NCI-H1694 (cell line): ENCODE results near the gene PROM1.

Source experiments
- DNase-seq: peaks from one replicate; lab custom pipeline; 2025; lab: John Stamatoyannopoulos, UW

PROM1 gene

GRCh38 chr4:16027114-16027513 is 56.7 kb downstream of the PROM1 start:
- DNase-seq, result no peak

- DNase-seq, result peak; percentile 26
These were observed 57.6 kb downstream of the PROM1 start for GRCh38 chr4:16026160-16026761.

- no peak for DNase-seq
These were observed 58.6 kb downstream of the PROM1 start for GRCh38 chr4:16025268-16025667.

- DNase-seq, result no peak
These were observed 59.9 kb downstream of the PROM1 start for GRCh38 chr4:16023776-16024408.

- no peak for DNase-seq
These were observed 61.8 kb downstream of the PROM1 start for GRCh38 chr4:16021804-16022560.

- DNase-seq, result no peak
These were observed 64.2 kb downstream of the PROM1 start for GRCh38 chr4:16019649-16020048.

- DNase-seq, result no peak
These were observed 65.0 kb downstream of the PROM1 start for GRCh38 chr4:16018841-16019240.

GRCh38 chr4:16018061-16018676 is 65.7 kb downstream of the PROM1 start:
- DNase-seq, result no peak

- no peak for DNase-seq
These were observed 67.3 kb downstream of the PROM1 start for GRCh38 chr4:16016536-16016935.

GRCh38 chr4:16011173-16011572 is 72.7 kb downstream of the PROM1 start:
- DNase-seq, result no peak

- no peak for DNase-seq
These were observed 74.7 kb downstream of the PROM1 start for GRCh38 chr4:16009153-16009552.

GRCh38 chr4:16007471-16008095 is 76.2 kb downstream of the PROM1 start:
- no peak for DNase-seq

- DNase-seq, result no peak
These were observed 76.9 kb downstream of the PROM1 start for GRCh38 chr4:16006771-16007446.

GRCh38 chr4:16005676-16006075 is 78.1 kb downstream of the PROM1 start:
- no peak for DNase-seq

GRCh38 chr4:16001484-16001858 is 82.4 kb downstream of the PROM1 start:
- no peak for DNase-seq

GRCh38 chr4:16000708-16001483 is 82.9 kb downstream of the PROM1 start:
- DNase-seq, result no peak

GRCh38 chr4:15996773-15997172 is 87.0 kb downstream of the PROM1 start:
- DNase-seq, result no peak

- no peak for DNase-seq
These were observed 88.0 kb downstream of the PROM1 start for GRCh38 chr4:15995826-15996225.

- no peak for DNase-seq
These were observed 91.7 kb downstream of the PROM1 start for GRCh38 chr4:15992167-15992485.

GRCh38 chr4:15990570-15991285 is 93.1 kb downstream of the PROM1 start:
- no peak for DNase-seq

- no peak for DNase-seq
These were observed 94.4 kb downstream of the PROM1 start for GRCh38 chr4:15989424-15989823.
